Glomerular endothelial cell (primary cell): ENCODE measurements around the gene CDX1. TPM values are rescaled to one million over a fixed set of nuclear protein-coding genes. Genes with fewer than 3 reads are reported as not detected.

Experiments used
- DNase-seq: peaks from one replicate; pipeline ENCODE4 v3.0.0-alpha.2; 2011; ENCODE audit warnings: low read depth, low spot score; ENCODE audit errors: extremely low read depth
- total RNA-seq: library from RNA; depleted of rRNA; stranded (reverse); fragments of >200 nt; gene quantifications from 2 replicates; pipeline ENCODE4 v1.2.3, GENCODE V29; 2015

The CDX1 gene
- total RNA-seq, 1 donor from 2014 or later, result not detected

GRCh38 chr5:150144879-150145278, 21.7 kb upstream of the CDX1 start:
- DNase-seq, result no peak

DNA sequence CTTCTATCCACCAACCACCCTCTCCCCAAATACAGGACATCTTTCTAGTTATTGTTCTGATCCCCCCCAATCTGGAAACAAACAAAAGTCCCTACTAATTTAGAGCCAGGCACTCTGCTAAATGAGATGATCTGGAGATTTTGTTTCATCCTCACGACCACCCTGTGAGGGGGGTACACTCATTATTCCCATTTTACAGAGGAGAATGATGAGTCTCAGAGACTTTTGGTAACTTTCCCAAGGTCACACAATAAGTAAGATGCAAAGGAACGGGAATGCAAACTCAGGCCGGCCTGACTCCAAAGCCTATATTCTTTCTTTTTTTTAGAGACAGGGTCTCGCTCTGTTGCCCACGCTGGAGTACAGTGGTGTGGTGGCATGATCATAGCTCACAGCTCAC, 20.3 kb upstream of the CDX1 start:
- no peak for DNase-seq

GRCh38 chr5:150146862-150147601, 19.5 kb upstream of the CDX1 start:
- no peak for DNase-seq

DNA sequence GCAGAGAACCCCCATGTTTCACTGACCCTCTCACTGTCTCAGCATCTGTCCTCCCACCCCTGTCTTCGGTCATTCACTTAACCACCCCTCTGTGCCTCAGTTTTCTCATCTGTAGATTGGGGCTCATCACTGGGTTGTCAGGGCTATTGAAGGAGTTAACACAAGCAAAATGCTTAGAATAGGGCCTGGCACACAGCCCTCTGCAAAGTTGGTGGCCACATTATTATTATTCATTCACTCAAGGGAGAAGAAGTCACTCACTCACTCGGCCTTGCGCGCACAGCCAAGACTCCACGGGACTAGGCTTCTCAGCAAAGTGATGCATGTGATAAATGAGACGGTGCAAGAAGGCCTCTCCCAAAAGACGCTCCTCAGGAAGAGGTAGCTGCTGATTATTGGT, 18.9 kb upstream of the CDX1 start:
- DNase-seq, result no peak

- no peak for DNase-seq
These were observed 18.3 kb upstream of the CDX1 start for GRCh38 chr5:150148117-150148927.

GRCh38 chr5:150149618-150150017, 17.0 kb upstream of the CDX1 start:
- no peak for DNase-seq

DNA sequence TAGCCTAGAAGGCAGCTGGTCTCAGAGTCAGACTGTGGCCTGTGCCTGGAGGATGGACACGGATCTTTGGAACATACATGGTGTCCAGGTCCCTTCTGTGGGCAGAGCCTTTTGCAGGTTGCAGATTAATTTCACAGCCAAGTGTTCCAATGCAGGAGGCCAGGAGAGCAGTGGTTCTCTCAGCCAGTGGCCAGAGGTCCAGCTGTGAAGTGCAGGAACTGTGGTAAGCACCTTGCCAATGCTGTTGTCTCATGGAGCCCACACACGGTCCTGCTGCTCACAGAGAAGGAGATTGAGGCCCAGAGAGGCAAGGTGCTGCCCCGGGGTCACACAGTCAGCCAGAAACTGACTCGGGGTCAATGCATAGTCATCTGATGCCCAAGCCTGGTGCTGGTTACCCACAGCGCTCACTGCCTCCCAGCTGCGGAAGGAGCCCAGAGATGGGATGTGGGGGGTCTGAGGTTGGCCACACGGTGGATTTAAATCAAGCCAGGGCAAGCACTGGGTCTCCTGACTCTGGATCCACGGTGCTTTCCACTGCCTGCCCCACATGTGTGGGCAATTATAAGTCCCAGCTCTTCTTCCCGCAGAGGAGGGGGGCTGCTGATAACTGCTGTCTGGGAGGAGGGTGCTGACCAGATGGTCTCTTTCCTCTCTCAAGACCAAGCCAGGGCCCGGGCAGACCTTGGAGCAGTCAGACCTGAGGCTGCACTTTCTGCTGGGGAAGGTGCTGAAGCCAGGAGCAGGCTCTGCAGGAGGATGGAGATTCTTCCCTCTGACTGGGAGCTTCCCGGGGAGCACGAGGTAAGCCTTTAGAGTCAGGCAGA, 13.7 kb upstream of the CDX1 start:
- DNase-seq, result no peak

DNA sequence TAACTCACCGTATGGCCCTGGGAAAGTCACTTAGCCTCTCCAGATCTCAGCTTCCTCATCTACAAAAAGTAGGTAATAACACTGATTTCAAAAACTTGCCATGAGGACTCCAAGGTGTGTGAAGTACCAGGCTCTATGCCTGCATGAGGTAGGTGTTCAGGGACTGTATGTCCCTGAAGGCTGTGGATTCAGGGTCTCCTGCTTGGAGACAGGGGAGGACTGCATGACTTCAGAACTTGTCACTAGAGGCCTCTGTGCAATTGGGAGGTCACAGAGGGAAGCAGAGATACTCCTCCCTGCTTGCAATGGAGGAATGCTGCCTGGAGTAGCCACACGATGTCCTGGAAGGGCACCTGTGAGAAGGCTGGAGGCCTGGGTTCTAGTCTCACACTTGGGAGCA, 13.1 kb upstream of the CDX1 start:
- no peak for DNase-seq

- DNase-seq, result no peak
These were observed 12.5 kb upstream of the CDX1 start for GRCh38 chr5:150153957-150154617.

GRCh38 chr5:150154618-150155128, 11.9 kb upstream of the CDX1 start:
- DNase-seq, result no peak

DNA sequence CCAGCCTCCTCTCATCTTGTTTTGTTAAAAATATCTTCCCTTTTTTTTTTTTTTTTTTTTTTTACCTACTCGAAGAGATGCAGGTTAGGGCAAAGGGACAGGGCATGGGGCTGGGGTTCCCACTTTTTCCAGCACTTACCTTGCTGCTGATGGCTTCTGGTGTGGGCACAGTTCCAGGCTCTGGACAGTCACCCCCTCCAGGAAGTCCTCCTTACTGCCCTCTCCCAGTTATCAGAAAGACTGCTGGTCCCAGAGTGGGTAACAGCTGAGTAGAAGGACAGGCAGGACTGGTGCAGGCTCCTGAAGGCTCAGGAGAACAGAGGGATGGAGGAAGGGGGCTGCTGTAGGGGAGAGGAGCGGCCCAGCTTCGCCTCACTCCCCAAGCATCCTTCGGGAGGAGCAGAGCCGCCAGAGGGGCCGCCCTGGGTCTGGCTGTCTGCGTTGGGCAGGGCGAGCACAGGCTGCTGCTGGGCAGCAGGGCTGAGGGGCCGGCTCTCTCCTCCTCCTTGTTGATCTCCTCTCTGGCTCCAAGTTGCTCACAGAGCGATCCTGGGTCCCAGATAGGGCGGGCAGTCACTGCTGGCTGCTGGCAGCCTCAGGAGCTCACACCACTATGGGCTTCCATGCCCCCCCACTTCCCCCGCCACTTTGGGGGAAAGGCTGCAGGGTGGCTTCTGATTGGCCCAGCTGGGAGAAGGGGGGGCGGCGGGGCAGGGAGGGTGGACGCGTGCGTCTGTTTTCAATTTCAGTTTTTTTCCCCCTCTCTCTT, 11.1 kb upstream of the CDX1 start, which contains the start of gene PDGFRB:
PDGFRB (minus strand) TSS at position 588 of the 769 bp plus-strand sequence. CDS start 18,798 bp downstream, outside the sequence.
- no peak for DNase-seq

GRCh38 chr5:150156027-150156368, 10.6 kb upstream of the CDX1 start:
- DNase-seq, result no peak

DNA sequence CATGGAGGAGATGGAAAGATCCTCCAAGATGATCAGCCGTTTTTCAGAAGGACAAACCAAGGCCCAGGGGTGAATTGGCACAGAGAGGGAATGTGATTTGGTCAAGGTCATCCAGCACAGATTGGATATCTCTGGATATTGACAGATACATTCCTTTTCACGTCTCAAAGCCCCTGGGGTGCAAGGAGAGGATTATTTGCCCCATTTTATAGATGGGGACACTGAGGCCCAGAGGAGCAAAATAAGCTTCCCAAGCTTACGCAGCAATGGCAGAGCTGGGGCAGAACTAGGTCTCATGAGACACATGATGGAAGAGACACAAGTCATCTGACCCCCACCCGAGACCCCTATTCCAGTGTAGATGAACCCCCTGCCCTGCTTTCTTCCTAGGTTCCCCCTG, 10.0 kb upstream of the CDX1 start:
- DNase-seq, result no peak

DNA sequence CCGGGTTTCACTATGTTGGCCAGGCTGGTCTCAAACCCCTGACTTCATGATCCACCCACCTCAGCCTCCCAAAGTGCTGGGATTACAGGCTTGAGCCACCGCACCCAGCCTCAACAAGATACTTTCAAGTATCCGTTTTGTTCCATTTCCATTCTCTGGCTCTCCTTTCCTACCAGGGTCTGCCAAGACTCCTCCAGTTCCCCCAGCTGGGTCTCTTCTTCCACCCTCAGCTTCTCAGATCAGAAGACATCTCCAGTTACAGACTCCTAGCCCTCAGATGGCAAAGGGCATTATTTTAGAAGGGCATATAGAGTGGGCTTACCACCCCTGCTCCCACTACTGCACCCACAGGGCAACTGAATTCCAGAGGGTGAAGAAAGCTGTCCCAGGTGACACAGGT, 9.4 kb upstream of the CDX1 start:
- no peak for DNase-seq

DNA sequence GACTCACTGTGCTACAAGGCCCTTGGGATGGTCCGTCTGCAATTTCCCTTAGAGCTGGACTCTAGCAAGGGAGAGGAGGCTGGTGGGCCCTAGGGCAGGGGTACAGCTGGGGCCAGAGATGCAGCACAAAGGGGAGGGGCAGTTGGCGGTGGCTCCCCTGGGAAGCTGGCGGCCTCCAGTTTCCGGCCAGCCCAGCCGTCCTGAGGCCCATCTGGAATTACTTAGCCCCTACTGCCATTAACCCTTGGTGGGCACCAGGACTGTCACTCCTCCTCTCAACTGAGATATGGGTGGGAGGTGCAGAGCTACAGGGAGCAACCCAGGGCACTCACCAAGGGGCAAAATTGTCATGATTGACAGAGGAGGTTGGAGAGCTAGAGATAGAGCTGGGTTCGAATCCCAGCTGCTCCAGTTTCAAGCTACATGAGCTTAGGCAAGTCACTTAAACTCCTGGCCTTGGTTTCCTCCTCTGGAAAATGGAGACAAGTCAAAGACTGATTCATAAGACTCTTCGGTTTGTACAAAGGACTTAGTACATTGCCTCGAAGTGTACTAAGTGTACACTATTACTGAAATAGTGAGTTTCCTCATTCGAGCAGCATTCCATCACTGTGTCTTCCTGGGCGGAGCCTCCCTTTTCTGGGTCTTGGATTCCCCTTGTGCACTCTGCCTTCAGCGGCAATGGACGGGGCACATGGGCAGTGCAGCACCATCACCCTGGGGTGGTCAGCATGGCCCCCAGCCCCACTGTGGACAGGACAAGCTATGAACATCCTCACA, 8.2 kb upstream of the CDX1 start:
- DNase-seq, result no peak

GRCh38 chr5:150159031-150159430, 7.5 kb upstream of the CDX1 start:
- no peak for DNase-seq

DNA sequence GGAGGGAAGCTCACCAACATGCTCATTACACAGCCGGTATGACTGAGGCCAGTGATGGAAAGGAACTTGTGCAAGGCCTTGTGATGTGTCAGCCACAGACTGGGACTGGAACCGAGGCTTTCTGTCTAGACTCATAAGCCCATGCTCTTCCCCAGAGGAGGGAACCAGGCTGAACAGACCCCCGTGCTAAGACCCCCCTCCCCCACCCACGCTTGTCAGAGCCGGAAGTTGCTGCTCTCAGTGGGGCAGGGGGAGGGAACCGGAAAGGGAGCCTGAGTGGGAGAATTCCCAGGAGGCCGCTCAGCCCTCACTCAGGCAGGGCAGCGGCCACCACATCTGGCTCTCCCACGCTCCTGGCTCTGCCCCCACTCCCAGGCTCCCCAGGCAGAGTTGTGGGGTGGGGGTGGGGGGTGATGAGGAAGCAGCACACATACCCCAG, 6.8 kb upstream of the CDX1 start:
- DNase-seq, result no peak

DNA sequence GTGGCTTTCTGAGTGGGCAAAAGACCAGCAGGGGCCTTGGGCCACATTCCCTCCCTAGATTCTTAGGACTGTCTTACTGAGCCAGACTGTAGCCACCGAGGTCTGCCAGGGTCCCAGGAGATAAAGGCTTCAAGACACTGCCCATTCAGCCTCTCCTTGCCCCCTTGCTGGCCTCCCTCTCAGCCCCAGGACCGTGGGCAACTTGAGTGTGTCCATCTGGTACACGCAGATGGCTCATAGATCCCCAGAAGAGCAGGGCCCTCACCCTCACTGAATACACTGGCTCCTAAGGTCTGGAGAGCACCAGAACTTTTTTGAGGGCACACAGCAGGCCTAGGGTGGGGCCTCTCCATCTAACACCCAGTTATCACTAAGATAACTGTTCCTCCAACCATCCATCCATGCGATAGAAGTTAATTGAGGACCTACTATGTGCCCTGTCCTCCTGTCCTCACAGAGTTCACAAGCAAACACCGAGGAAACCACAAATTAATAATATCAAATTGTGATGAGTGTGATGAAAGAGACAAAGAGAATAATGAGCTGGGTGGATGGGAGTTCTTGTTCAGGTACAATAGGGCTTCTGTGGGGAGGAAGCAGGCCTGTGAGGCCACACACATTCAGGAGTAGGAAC, 6.0 kb upstream of the CDX1 start:
- no peak for DNase-seq
